NCI-H345 (cell line): Measurements from ENCODE around the gene PNPLA7.
"Not testable (repeated sequence)": the region's sequence is repeated elsewhere in the genome, so short reads cannot be mapped to it uniquely, and the experiment has no call there.

Experiments used
- DNase-seq: peaks from one replicate; lab custom pipeline; 2025; lab: John Stamatoyannopoulos, UW

The PNPLA7 gene

GRCh38 chr9:137479892-137480685 lies 70.1 kb downstream of the PNPLA7 start:
- no peak for DNase-seq

GRCh38 chr9:137478962-137479861 lies 71.0 kb downstream of the PNPLA7 start:
- DNase-seq, result no peak

- no peak for DNase-seq
Measured at GRCh38 chr9:137478613-137478961, 71.6 kb downstream of the PNPLA7 start.

DNA sequence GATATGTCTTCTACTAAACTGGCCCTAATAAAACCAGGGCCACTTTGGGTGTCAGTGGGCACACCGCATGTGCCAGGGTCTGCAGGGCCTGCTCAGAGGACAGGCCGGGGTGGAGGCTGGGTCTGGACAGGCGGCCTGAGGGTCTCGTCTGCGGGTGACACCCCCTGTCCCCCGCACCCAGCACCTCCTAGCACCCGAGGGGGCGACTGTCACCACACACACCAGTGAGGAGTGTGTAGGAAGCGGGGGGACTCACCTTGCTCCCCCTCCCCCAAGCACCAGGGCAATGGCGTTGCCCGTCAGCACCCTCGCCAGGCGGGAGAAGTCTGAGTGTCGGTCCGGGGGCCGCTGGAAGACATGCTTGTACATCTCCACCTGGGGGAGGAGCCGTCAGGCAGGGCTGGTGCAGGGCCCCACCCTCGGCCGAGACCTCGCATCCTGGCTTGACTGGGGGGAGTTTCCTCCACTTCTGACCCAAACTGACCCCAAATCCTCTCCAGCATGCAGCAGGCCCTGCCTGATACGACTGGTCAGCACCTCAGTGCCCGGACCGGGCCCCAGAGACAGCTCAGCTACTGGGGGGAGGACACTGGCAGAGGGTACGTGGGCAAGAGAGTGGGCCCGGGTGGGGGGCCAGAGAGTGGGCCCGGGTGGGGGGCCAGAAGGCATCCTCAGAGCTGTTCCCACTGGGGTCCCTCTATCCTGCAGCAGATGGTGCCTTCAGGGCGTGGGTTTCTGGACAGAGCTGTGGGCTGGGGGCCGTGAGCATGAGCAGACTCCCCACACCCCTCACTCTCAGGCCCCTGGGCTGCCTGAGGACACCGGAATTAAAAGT lies 72.2 kb downstream of the PNPLA7 start:
- DNase-seq, result no peak

GRCh38 chr9:137476856-137477255 lies 73.3 kb downstream of the PNPLA7 start:
- no peak for DNase-seq

GRCh38 chr9:137475666-137476065 lies 74.5 kb downstream of the PNPLA7 start:
- DNase-seq, result no peak

DNA sequence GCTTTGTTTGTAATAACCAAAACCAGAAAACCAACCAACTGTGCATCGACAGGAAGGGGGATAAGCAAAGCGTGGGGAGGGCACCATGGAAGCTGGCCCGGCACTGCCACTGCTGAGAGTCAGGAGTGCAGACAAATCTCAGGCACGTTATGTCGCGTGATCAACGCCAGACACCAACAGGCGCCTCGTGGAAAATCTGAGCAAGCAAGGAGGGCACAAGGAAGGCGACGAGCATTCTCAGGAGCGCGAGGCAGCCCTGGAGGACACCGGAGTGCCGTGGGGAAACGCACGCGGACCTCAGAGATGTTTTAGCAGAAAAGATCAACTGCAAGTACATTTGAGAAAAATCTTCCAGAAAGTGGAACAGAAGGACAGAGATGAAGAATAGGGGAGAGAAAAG lies 75.9 kb downstream of the PNPLA7 start:
- no peak for DNase-seq

DNA sequence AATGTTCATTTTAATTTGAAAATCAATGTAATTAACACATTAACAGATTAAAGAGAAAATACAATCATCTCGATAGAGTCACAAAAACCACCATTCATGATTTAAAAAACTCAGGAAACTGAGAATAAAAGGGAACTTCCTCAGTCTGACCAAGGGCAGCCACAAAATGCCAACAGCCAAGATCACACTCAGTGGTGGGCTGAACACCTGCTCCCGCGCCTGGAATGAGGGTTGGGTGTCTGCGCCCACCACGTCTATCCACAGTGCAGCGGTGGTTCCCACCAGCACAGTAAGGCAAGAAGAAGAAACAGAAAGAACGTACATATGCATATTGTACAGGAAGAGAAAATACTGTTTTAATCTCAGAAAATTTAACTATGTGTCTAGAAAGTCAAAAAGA lies 79.4 kb downstream of the PNPLA7 start:
- DNase-seq, result no peak

- no peak for DNase-seq
Measured at GRCh38 chr9:137467896-137468295, 82.3 kb downstream of the PNPLA7 start.

GRCh38 chr9:137467161-137467581 lies 83.0 kb downstream of the PNPLA7 start:
- DNase-seq, result no peak

- DNase-seq, result not testable (repeated sequence)
Measured at GRCh38 chr9:137466389-137467085, 83.7 kb downstream of the PNPLA7 start.

DNA sequence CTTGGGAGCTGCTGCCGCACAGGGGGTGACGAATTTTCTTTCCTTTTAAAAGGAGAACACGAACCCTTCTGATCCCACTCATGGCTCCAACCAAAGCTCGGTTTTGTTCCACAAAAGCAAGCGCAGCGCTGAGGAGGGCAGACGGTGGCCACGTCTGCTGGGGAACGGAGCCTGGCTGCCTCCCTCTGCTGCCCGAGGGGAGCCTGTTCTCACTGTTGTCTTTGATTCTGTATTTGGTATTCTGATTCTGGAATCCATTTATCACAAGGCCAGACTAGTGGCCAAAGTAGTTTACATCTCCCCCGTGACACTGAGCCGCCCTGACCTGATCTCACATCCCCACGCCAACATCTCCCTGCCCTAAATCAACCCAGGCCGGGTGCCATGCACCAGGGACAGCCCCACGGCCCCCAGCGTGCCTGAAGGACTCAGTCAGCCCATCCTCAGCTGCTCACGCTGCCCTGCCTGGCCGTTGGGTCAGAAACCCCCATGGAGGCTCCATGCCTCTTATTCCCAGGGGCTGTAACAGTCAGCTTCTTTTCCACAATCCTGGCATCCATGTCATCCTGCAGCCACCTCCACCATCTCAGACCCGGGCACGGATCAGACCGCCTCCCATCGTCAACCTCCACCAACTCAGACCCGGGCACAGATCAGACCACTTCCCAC lies 84.3 kb downstream of the PNPLA7 start:
- no peak for DNase-seq

GRCh38 chr9:137465000-137465719 lies 85.0 kb downstream of the PNPLA7 start:
- no peak for DNase-seq

DNA sequence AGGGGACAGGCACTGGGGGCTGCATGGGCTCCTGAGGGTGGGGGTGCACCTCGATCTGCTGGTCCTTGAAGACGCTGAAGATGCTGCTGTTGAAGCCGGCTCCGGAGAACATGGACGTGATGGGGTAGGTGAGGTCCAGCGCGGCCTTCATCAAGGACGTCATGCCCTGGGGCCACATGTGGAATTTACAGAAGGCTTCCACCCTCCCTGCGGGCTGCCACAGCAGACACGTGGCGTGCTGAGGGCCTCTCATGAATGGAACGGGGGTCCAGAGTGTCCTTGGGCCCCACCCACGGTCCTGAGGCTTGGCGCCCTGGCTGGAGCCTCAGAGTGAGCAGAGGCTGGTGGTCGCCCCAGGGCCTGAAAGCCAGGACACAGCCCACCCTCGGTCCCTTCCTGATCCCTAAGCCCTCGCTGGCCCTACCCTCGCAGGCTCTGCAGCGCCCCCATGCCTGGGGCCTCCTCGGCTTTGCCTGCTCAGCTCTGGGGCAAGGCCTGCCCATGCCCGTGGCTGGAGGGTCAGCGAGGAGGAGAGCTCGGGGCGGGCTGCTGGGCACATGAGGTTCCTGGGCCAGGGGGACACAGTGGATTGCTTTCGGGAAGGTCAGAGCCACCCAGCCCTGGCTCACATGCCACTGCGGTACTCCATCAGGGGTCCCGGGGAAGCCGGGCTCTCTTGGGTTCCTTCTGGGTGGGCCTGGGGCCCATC lies 85.8 kb downstream of the PNPLA7 start:
- DNase-seq, result no peak

DNA sequence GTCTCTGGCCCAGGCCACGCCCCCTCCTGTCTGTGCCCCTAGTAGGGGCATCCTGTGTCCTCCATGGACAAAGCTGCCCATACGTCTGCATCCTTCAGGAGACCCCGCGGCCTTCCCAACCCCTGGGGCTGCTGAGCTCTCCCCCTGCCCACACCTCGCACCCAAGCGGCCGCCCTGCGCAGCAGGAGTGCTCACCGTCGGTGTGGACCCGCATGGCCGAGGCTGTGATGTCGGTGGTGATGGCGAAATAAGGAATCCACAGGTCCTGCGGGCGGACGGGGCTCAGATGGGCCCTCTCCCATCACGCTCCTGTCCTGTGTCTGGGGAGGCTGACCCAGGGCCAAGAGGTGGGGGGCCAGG lies 86.3 kb downstream of the PNPLA7 start:
- no peak for DNase-seq

DNA sequence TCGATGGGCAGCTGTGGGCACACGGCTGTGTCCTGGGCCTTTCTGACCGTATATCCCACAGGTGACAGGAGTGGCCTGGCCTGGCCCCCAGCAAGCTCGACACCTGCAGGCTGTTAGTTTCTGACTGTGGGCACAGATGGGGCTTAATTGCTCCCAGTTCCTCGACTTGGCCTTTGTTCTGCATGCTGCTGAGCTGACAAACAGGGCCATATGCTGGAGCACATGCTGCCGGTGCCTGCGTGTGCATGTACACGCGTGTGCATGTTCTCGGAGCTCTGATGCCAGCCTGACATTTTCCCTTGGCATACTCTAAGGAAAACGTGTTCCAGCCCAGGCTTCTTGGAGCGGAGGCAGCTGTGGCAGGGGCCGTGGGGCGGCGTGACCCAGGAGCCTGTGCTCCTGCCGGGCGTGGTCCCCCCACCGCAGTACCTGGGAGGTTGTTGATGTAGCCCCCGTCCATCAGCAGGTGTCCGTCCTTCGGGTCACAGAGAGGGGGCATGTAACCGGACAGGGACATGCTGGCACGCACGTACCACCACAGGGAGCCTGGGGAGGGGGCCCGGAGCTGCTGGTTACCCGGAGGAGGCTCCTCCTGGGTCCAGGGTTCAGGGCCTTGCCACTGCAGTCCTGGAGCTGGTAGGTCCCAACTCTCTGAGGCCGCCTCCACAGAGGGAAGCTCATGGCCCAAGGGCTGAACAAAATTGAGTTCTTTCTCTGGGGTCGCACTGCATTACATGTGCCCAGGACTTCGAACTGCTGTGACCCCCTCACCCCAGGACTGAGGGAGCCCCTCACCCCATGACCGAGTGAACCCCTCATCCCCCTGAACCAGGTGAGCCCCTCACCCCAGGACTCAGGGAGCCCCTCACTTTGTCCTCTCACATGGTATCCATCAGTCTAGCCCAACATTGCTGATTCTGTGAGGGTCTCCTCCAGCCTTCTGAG lies 86.9 kb downstream of the PNPLA7 start:
- no peak for DNase-seq

- DNase-seq, result no peak
Measured at GRCh38 chr9:137462396-137462985, 87.7 kb downstream of the PNPLA7 start.

GRCh38 chr9:137461663-137462395 lies 88.4 kb downstream of the PNPLA7 start:
- no peak for DNase-seq
